ENCODE data around the gene HSPA12B.

HSPA12B gene

GRCh38 chr20:3686867-3687321 is 45.6 kb upstream of the HSPA12B start:
- H3K9me3 ChIP-seq (ENCODE audit: low read length): no peaks in the 10 kb centered on the region
- H3K4me2 ChIP-seq (ENCODE audit: low read length): no peak overlapping the region
- H3K36me3 ChIP-seq (ENCODE audit: insufficient read depth, low read length): no peaks in the 10 kb centered on the region
- H3K4me1 ChIP-seq (ENCODE audit: insufficient read depth, low read length, severe bottlenecking): no peaks in the 10 kb centered on the region
- no peaks in the 10 kb centered on the region for H3K79me2 ChIP-seq (ENCODE audit: insufficient read depth, low read length)
- H2AFZ ChIP-seq (ENCODE audit: low read length): no peak overlapping the region
- H3K27me3 ChIP-seq (ENCODE audit: insufficient read depth, low read length): peaks cover 6% of the 10 kb centered on the region
- no peaks in the 10 kb centered on the region for H3F3A ChIP-seq (ENCODE audit: insufficient read depth, low read length)
- no peak overlapping the region for H3K9ac ChIP-seq (ENCODE audit: low read length)
- no peaks in the 10 kb centered on the region for H4K20me1 ChIP-seq (ENCODE audit: insufficient read depth, low read length)
- H3K27ac ChIP-seq (ENCODE audit: low read depth, low read length, poor library complexity, severe bottlenecking): no peak overlapping the region
- no peak overlapping the region for H3K4me3 ChIP-seq (ENCODE audit: low read depth, low read length, poor library complexity, severe bottlenecking)
- TF ChIP-seq EZH2 (IDR thresholded peaks at IDR 0.05; ENCODE audit: borderline replicate concordance, low read length) (no peak), CTCF (IDR thresholded peaks at IDR 0.05; ENCODE audit: low read length) (no peak)
- no peaks in the 10 kb centered on the region for H3K9me2 ChIP-seq (ENCODE audit: low read depth, low read length)

GRCh38 chr20:3687655-3688054 is 44.8 kb upstream of the HSPA12B start:
- H3K4me1 ChIP-seq (ENCODE audit: insufficient read depth, low read length, severe bottlenecking): no peaks in the 10 kb centered on the region
- no peaks in the 10 kb centered on the region for H3F3A ChIP-seq (ENCODE audit: insufficient read depth, low read length)
- H3K79me2 ChIP-seq (ENCODE audit: insufficient read depth, low read length): no peaks in the 10 kb centered on the region
- H3K9ac ChIP-seq (ENCODE audit: low read length): no peak overlapping the region
- no peaks in the 10 kb centered on the region for H3K36me3 ChIP-seq (ENCODE audit: insufficient read depth, low read length)
- H3K4me3 ChIP-seq (ENCODE audit: low read depth, low read length, poor library complexity, severe bottlenecking): no peak overlapping the region
- H3K27me3 ChIP-seq (ENCODE audit: insufficient read depth, low read length): peaks cover 6% of the 10 kb centered on the region
- no peak overlapping the region for H3K27ac ChIP-seq (ENCODE audit: low read depth, low read length, poor library complexity, severe bottlenecking)
- no peaks in the 10 kb centered on the region for H3K9me2 ChIP-seq (ENCODE audit: low read depth, low read length)
- H3K4me2 ChIP-seq (ENCODE audit: low read length): no peak overlapping the region
- no peak for TF ChIP-seq CTCF (IDR thresholded peaks at IDR 0.05; ENCODE audit: low read length)
- TF ChIP-seq EZH2 (IDR thresholded peaks at IDR 0.05; ENCODE audit: borderline replicate concordance, low read length): no peak
- no peaks in the 10 kb centered on the region for H3K9me3 ChIP-seq (ENCODE audit: low read length)
- no peaks in the 10 kb centered on the region for H4K20me1 ChIP-seq (ENCODE audit: insufficient read depth, low read length)
- no peak overlapping the region for H2AFZ ChIP-seq (ENCODE audit: low read length)

GRCh38 chr20:3689978-3690377 is 42.5 kb upstream of the HSPA12B start:
- H3K9me2 ChIP-seq (ENCODE audit: low read depth, low read length): no peaks in the 10 kb centered on the region
- H4K20me1 ChIP-seq (ENCODE audit: insufficient read depth, low read length): no peaks in the 10 kb centered on the region
- no peak overlapping the region for H3K9ac ChIP-seq (ENCODE audit: low read length)
- H3K4me1 ChIP-seq (ENCODE audit: insufficient read depth, low read length, severe bottlenecking): no peaks in the 10 kb centered on the region
- TF ChIP-seq CTCF (IDR thresholded peaks at IDR 0.05; ENCODE audit: low read length) (no peak), EZH2 (IDR thresholded peaks at IDR 0.05; ENCODE audit: borderline replicate concordance, low read length) (no peak)
- H3K27me3 ChIP-seq (ENCODE audit: insufficient read depth, low read length): peaks cover 3% of the 10 kb centered on the region
- no peaks in the 10 kb centered on the region for H3K79me2 ChIP-seq (ENCODE audit: insufficient read depth, low read length)
- no peaks in the 10 kb centered on the region for H3K36me3 ChIP-seq (ENCODE audit: insufficient read depth, low read length)
- H3K4me3 ChIP-seq (ENCODE audit: low read depth, low read length, poor library complexity, severe bottlenecking): no peak overlapping the region
- no peaks in the 10 kb centered on the region for H3F3A ChIP-seq (ENCODE audit: insufficient read depth, low read length)
- H3K4me2 ChIP-seq (ENCODE audit: low read length): no peak overlapping the region
- no peak overlapping the region for H2AFZ ChIP-seq (ENCODE audit: low read length)
- no peak overlapping the region for H3K27ac ChIP-seq (ENCODE audit: low read depth, low read length, poor library complexity, severe bottlenecking)
- no peaks in the 10 kb centered on the region for H3K9me3 ChIP-seq (ENCODE audit: low read length)
